ENCODE data around the gene CBX4.

GRCh38 chr17:79864147-79864546, 24.9 kb upstream of the CBX4 start:
- TF ChIP-seq CTCF (conservative IDR thresholded peaks at IDR 0.05), result no peak
- no peak for TF ChIP-seq ZFX (IDR thresholded peaks at IDR 0.05)

All from C4-2B (cell line).